Ectodermal cell (in vitro differentiated cells): Measurements from ENCODE around the gene MED10.

ENCODE experiments used
- H3K27ac ChIP-seq: 2 replicates; pipeline ENCODE4 v1.7.0; 2013; ENCODE audit warnings: mild to moderate bottlenecking, low read depth, low read length; ENCODE audit not compliant: insufficient read depth, poor library complexity, severe bottlenecking
- H3K27me3 ChIP-seq: 2 replicates; pipeline ENCODE4 v1.7.0; 2013; ENCODE audit warnings: mild to moderate bottlenecking, low read length; ENCODE audit not compliant: insufficient read depth, control insufficient read depth, poor library complexity, severe bottlenecking
- H3K36me3 ChIP-seq: one replicate; pipeline ENCODE4 v1.7.0; 2013; ENCODE audit warnings: low read length; ENCODE audit not compliant: control insufficient read depth, insufficient read depth
- H3K4me1 ChIP-seq: one replicate; pipeline ENCODE4 v1.7.0; 2013; ENCODE audit warnings: low read length; ENCODE audit not compliant: control insufficient read depth, insufficient read depth
- H3K4me3 ChIP-seq: 2 replicates; pipeline ENCODE4 v1.7.0; 2013; ENCODE audit warnings: low read depth, low read length, control low read depth; ENCODE audit not compliant: insufficient read depth
- H3K9me3 ChIP-seq: 2 replicates; pipeline ENCODE4 v1.7.0; 2013; ENCODE audit warnings: mild to moderate bottlenecking, low read length, moderate library complexity; ENCODE audit not compliant: control insufficient read depth
- WGBS, 2 experiments: methylation state at CpG; one replicate each; pipeline ENCODE4 v1.1.7; 2013; ENCODE audit warnings: missing lambda C conversion rate in 2 of 2; 5-methylcytosine and 5-hydroxymethylcytosine counted together

Gene MED10

GRCh38 chr5:6399980-6400910 lies 21.9 kb upstream of the MED10 start:
- WGBS, 2 experiments: 88% methylated on average over 13 of the region's 13 CpGs

GRCh38 chr5:6398570-6399230 lies 20.4 kb upstream of the MED10 start:
- Histone ChIP-seq H3K36me3 (no peaks in the 10 kb centered on the region), H3K4me3 (no peak overlapping the region), H3K4me1 (no peaks in the 10 kb centered on the region), H3K27ac (no peak overlapping the region), H3K9me3 (no peaks in the 10 kb centered on the region), H3K27me3 (no peaks in the 10 kb centered on the region)
- WGBS, 2 experiments: 92 to 94% methylated on average over 14 of the region's 14 CpGs

More at GRCh38 chr5:6399980-6400910, 21.9 kb upstream of the MED10 start:
- Histone ChIP-seq H3K36me3 (no peaks in the 10 kb centered on the region), H3K9me3 (no peaks in the 10 kb centered on the region), H3K4me3 (no peak overlapping the region), H3K27ac (no peak overlapping the region), H3K4me1 (no peaks in the 10 kb centered on the region), H3K27me3 (no peaks in the 10 kb centered on the region)

GRCh38 chr5:6397536-6398269 lies 19.4 kb upstream of the MED10 start:
- H3K27ac ChIP-seq: no peak overlapping the region

GRCh38 chr5:6396836-6397535 lies 18.6 kb upstream of the MED10 start:
- 93% methylated on average over 11 of the region's 11 CpGs for WGBS, 2 experiments
- Histone ChIP-seq H3K36me3 (no peaks in the 10 kb centered on the region), H3K4me3 (no peak overlapping the region), H3K27ac (no peak overlapping the region), H3K4me1 (no peaks in the 10 kb centered on the region), H3K9me3 (no peaks in the 10 kb centered on the region), H3K27me3 (no peaks in the 10 kb centered on the region)

More at GRCh38 chr5:6397536-6398269, 19.4 kb upstream of the MED10 start:
- no peak overlapping the region for H3K4me3 ChIP-seq
- H3K27me3 ChIP-seq: no peaks in the 10 kb centered on the region
- no peaks in the 10 kb centered on the region for H3K36me3 ChIP-seq
- H3K4me1 ChIP-seq: no peaks in the 10 kb centered on the region
- 90 to 92% methylated on average over 15 of the region's 15 CpGs for WGBS, 2 experiments
- H3K9me3 ChIP-seq: no peaks in the 10 kb centered on the region

GRCh38 chr5:6396043-6396442 lies 17.7 kb upstream of the MED10 start:
- WGBS, 2 experiments: 92 to 95% methylated on average over 8 of the region's 8 CpGs

GRCh38 chr5:6395621-6396020 lies 17.3 kb upstream of the MED10 start:
- Histone ChIP-seq H3K4me3 (no peak overlapping the region), H3K27ac (no peak overlapping the region), H3K9me3 (no peaks in the 10 kb centered on the region), H3K4me1 (no peaks in the 10 kb centered on the region), H3K36me3 (no peaks in the 10 kb centered on the region), H3K27me3 (no peaks in the 10 kb centered on the region)
- WGBS, 2 experiments: 90 to 92% methylated on average over 1 to 3 of the region's 3 CpGs

More at GRCh38 chr5:6396043-6396442, 17.7 kb upstream of the MED10 start:
- Histone ChIP-seq H3K4me1 (no peaks in the 10 kb centered on the region), H3K4me3 (no peak overlapping the region), H3K36me3 (no peaks in the 10 kb centered on the region), H3K27ac (no peak overlapping the region), H3K9me3 (no peaks in the 10 kb centered on the region), H3K27me3 (no peaks in the 10 kb centered on the region)

- Histone ChIP-seq H3K4me3 (no peak overlapping the region), H3K4me1 (no peaks in the 10 kb centered on the region), H3K27ac (no peak overlapping the region), H3K9me3 (no peaks in the 10 kb centered on the region), H3K36me3 (no peaks in the 10 kb centered on the region), H3K27me3 (no peaks in the 10 kb centered on the region)
- WGBS, 2 experiments: 76 to 79% methylated on average over 7 of the region's 7 CpGs
Measured at GRCh38 chr5:6395102-6395445, 16.7 kb upstream of the MED10 start.

GRCh38 chr5:6394429-6395101 lies 16.2 kb upstream of the MED10 start:
- Histone ChIP-seq H3K4me3 (no peak overlapping the region), H3K4me1 (no peaks in the 10 kb centered on the region), H3K36me3 (no peaks in the 10 kb centered on the region), H3K27ac (no peak overlapping the region), H3K27me3 (no peaks in the 10 kb centered on the region), H3K9me3 (no peaks in the 10 kb centered on the region)
- WGBS, 2 experiments: 90 to 92% methylated on average over 12 of the region's 12 CpGs

- Histone ChIP-seq H3K27me3 (no peaks in the 10 kb centered on the region), H3K4me1 (no peaks in the 10 kb centered on the region), H3K27ac (no peak overlapping the region), H3K4me3 (no peak overlapping the region), H3K9me3 (no peaks in the 10 kb centered on the region), H3K36me3 (no peaks in the 10 kb centered on the region)
- 94 to 95% methylated on average over 2 of the region's 2 CpGs for WGBS, 2 experiments
Measured at GRCh38 chr5:6393596-6394194, 15.3 kb upstream of the MED10 start.
